Measurements from ENCODE around the gene RPS6KA2. TPM values are rescaled to one million over a fixed set of nuclear protein-coding genes. Genes with fewer than 3 reads are reported as not detected.
"Not testable (repeated sequence)": the region's sequence is repeated elsewhere in the genome, so short reads cannot be mapped to it uniquely, and the experiment has no call there.

The RPS6KA2 gene
- polyA plus RNA-seq, 6 donors from 2014 or later = 2.1 to 5.4 (median 4.6) TPM

DNA sequence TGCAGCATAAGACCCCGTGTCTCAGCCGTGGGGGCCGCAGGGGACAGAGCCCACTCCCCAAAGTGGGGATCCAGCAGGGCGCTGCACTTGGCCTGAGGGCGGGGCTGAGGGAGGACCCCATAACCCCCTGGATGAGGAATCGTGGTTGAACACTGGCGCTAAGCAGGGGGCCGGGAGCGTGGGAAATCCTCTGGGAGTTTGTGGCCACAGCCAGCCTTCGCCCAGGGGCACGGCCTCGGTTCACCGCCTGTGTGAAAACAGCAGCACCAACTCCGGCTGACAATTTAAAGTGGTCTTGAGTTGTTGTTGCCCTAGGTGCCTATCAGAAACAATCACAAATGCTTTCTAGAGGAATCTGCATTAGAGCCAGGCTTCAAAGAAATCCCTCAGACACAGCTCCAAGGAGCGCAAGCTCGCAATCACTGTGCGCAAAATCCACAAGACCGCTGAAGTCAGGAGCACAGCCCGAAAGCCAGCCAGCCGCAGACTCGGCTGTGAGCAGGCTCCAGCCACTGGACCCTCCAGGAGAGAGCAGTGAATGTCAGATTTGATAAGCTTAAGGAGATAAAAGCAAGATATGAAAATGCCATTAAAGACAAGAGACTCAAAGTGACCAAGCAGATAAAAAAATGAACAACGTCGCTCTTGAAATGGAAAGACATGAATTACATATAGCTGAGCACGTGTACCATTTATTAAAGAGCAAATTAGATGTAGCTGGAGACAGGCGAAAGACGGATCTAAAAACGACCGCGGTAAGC is 10.9 kb upstream of the RPS6KA2 start:
- Mint-ChIP-seq H3K4me3 (peak overlapping the region in 3 of 8 donors; percentile 48 to 58 (median 57)), H3K27me3 (peaks cover 47 to 89% (median 70%) of the 10 kb centered on the region in 3 donors), H3K4me1 (peaks cover 19 to 31% (median 21%) of the 10 kb centered on the region in 3 donors), H3K27ac (no peak overlapping the region), H3K36me3 (peaks cover 8 to 27% of the 10 kb centered on the region in 2 donors), H3K9me3 (peaks cover 2 to 13% (median 9%) of the 10 kb centered on the region in 7 donors)
- ATAC-seq (ENCODE audit: low read depth in 2 of 2) = no peak
- DNase-seq = no peak

GRCh38 chr6:166636934-166637333 is 9.9 kb upstream of the RPS6KA2 start:
- DNase-seq (no peak), ATAC-seq (ENCODE audit: low read depth in 2 of 2) (no peak)
- H3K27ac Mint-ChIP-seq = peak overlapping the region in 1 of 6 donors; percentile 53
- no peak overlapping the region for H3K4me3 Mint-ChIP-seq
- H3K9me3 Mint-ChIP-seq = peaks cover 0 to 4% (median 4%) of the 10 kb centered on the region in 7 donors
- peaks cover 19 to 31% (median 21%) of the 10 kb centered on the region in 3 donors for H3K4me1 Mint-ChIP-seq
- H3K36me3 Mint-ChIP-seq = peaks cover under 1 to 19% of the 10 kb centered on the region in 2 donors
- H3K27me3 Mint-ChIP-seq = peaks cover 51 to 90% (median 66%) of the 10 kb centered on the region in 3 donors

DNA sequence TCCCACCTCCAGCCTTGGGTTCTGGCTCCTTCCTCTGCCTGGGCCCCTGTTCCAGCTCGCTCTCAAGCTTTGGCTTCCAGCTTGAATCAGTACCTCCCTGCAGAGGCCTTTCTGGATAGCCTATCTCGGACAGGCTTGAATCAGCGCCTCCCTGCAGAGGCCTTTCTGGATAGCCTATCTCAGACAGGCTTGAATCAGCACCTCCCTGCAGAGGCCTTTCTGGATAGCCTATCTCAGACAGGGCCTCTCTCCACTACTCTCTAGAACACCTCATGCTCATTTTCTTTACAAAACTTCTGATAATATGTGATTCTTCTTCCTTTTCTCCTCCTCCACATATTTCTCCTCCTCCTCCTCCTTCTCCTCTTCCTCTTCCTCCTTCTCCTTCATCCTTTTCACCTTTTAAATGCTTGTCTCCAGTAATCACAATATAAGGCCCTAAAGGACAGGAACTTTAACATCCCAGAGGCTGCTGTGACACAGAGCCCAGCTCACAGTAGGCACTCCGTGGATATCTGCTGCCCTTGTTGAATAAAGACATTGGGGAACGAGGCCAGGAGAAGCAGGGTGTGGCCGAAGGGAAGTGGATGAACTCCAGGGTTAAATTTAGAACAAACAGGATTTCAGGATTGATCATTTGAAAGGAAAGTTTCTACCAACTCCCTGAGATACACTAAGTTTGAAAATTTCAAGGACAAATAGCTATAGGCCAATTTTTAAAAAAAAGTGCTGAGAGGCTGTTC is 9.3 kb upstream of the RPS6KA2 start:
- Mint-ChIP-seq H3K4me1 (peaks cover 19 to 31% (median 21%) of the 10 kb centered on the region in 3 donors), H3K4me3 (no peak overlapping the region), H3K27ac (no peak overlapping the region), H3K9me3 (peaks cover 0 to 4% (median 0%) of the 10 kb centered on the region in 7 donors), H3K27me3 (peaks cover 53 to 90% (median 66%) of the 10 kb centered on the region in 3 donors), H3K36me3 (peaks cover 0 to 19% of the 10 kb centered on the region in 2 donors)
- ATAC-seq (ENCODE audit: low read depth in 2 of 2) = no peak
- no peak for DNase-seq

DNA sequence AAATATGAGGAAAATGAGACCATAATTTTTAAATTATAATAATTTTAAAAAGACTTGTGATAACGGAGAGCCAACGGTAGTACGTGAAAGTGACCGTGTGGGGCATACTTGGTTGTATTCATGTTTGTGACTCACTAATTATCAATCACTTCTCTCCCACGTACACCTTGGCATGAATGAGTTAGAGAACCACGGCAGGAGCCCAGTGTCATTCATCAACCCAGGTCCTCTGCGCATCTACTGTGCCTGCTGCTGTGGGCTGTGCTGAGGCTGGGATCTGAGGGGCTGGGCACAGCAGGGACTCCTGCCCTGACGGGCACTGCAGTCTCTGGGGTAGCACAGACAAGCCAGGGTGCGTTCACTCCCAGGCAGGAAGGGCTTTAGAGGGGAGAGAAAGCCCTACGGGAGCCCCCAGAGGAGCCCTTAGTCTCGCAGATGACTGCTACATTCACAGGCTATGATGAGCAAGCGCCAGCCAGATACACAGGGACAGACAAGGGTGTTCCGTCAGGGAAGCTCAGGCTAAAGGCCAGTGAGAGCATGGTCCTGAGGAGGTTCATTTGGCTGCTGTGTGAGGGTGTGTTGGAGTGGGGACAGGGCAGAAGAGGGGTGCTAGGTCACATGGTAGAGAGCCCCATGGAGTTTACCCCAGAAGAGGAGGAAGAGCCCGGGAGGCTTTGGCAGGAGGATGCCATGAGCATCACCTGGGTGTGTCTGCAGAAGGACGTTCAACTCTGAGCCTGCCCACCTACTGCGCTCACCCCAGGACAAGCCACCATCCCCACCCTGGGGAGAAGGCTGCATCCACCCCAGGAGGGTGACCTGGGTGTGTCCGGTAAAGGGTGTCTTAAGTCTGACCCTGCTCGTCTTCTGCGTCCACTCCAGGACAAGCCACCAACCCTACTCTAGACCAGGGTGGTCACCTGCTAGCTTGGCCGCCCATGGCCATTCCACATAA is 8.2 kb upstream of the RPS6KA2 start:
- Mint-ChIP-seq H3K4me3 (no peak overlapping the region), H3K36me3 (peaks cover 0 to 12% of the 10 kb centered on the region in 2 donors), H3K9me3 (peaks cover 0 to 4% (median 0%) of the 10 kb centered on the region in 7 donors), H3K27ac (no peak overlapping the region), H3K27me3 (peaks cover 48 to 81% (median 67%) of the 10 kb centered on the region in 3 donors), H3K4me1 (peaks cover 15 to 26% (median 17%) of the 10 kb centered on the region in 3 donors)
- ATAC-seq (ENCODE audit: low read depth in 2 of 2) (no peak), DNase-seq (no peak)

DNA sequence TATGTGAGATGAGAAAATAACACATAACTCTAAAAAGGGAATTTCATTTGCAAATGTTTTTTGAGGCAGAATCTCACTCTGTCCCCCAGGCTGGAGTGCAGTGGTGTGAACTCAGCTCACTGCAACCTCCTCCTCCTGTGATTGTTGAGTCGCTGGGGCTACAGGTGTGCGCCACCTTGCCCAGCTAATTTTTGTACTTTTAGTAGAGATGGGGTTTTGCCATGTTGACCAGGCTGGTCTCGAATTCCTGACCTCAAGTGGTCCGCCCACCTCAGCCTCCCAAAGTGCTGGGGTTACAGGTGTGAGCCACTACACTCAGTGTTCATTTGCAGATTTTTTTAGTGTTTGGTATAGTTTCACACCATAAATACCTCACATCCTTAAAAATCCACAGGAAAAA is 7.5 kb upstream of the RPS6KA2 start:
- H3K36me3 Mint-ChIP-seq; H3K9me3 Mint-ChIP-seq; H3K27ac Mint-ChIP-seq; DNase-seq; ATAC-seq (ENCODE audit: low read depth in 2 of 2); H3K4me3 Mint-ChIP-seq: not testable (repeated sequence)
- Mint-ChIP-seq H3K27me3 (peaks cover 47 to 81% (median 65%) of the 10 kb centered on the region in 3 donors), H3K4me1 (peaks cover 12 to 19% (median 15%) of the 10 kb centered on the region in 3 donors)

DNA sequence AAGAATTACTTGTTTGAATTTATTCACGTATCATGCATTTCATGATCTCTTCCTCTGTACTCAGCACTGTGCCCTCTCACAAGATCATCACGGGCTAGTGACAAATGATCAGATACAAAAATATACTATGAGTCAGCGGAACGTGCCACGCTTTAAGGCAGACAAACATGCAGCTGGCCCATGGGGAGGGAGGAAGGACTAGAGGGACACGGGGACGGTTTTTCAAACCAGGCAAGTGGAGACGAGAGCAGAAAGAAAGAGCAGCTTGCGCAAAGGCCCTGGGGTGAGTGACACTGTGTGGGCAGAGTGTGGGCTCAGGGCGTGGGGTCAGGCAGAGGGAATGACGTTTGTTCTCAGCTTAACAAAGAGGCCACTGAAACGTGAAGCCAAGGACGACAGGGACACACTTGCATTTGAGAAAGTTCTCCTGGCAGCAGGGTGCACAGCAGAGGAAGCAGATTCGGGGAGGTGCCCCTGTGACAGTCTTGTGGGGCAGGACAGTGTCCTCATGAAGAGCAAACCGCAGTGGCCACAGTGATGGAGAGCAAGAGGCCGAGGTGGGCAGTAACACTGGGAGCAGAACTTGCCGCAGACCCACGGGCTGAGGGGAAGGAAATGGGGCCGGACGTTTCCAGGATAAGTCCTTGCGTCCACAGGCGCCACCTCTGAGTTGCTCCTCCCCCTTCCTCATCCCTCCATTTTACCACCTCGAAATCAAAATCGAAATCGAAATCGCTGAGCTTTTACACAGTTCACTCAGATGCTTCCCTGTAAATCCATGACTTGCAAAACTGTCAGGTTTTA is 6.9 kb upstream of the RPS6KA2 start:
- ATAC-seq (ENCODE audit: low read depth in 2 of 2) = no peak
- DNase-seq = no peak
- H3K27me3 Mint-ChIP-seq = peaks cover 44 to 79% (median 62%) of the 10 kb centered on the region in 3 donors
- H3K9me3 Mint-ChIP-seq = peaks cover 0 to 4% (median 0%) of the 10 kb centered on the region in 7 donors
- H3K27ac Mint-ChIP-seq = no peak overlapping the region
- H3K36me3 Mint-ChIP-seq = peaks cover 0 to 10% of the 10 kb centered on the region in 2 donors
- H3K4me1 Mint-ChIP-seq = peaks cover 10 to 15% (median 10%) of the 10 kb centered on the region in 3 donors
- H3K4me3 Mint-ChIP-seq = no peak overlapping the region

DNA sequence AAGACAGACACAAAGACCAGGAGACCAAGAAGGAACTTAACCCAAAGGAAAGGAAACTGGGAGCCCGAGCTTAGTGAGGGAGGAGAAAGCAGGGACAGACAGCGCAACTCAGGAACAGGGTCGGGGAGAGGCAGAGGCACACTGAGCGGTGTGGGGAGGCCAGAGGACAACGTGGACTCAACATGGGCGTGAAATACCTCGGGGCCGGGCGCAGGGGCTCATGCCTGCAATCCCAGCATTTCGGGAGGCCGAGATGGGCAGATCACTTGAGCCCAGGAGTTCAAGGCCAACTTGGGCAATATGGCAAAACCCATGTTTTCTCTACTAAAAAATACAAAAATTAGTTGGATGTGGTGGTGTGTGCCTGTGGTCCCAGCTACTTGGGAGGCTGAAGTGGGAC is 5.7 kb upstream of the RPS6KA2 start:
- DNase-seq (no peak), ATAC-seq (ENCODE audit: low read depth in 2 of 2) (no peak)
- Mint-ChIP-seq H3K4me3 (peak overlapping the region in 1 of 8 donors; percentile 2), H3K36me3 (peaks cover 0 to 10% of the 10 kb centered on the region in 2 donors), H3K27me3 (peaks cover 33 to 68% (median 61%) of the 10 kb centered on the region in 3 donors), H3K9me3 (peaks cover 0 to 4% (median 0%) of the 10 kb centered on the region in 7 donors), H3K4me1 (peaks cover 10 to 16% (median 11%) of the 10 kb centered on the region in 3 donors), H3K27ac (no peak overlapping the region)

- ATAC-seq (ENCODE audit: low read depth in 2 of 2) = no peak
- Mint-ChIP-seq H3K4me3 (peak overlapping the region in 1 of 8 donors; percentile 10), H3K27ac (no peak overlapping the region), H3K4me1 (peaks cover 12 to 25% (median 19%) of the 10 kb centered on the region in 3 donors), H3K9me3 (peaks cover 0 to 4% (median 0%) of the 10 kb centered on the region in 7 donors), H3K27me3 (peaks cover 22 to 46% (median 43%) of the 10 kb centered on the region in 3 donors), H3K36me3 (peaks cover 0 to 10% of the 10 kb centered on the region in 2 donors)
- no peak for DNase-seq
Observed at GRCh38 chr6:166630462-166630861, 3.4 kb upstream of the RPS6KA2 start.

DNA sequence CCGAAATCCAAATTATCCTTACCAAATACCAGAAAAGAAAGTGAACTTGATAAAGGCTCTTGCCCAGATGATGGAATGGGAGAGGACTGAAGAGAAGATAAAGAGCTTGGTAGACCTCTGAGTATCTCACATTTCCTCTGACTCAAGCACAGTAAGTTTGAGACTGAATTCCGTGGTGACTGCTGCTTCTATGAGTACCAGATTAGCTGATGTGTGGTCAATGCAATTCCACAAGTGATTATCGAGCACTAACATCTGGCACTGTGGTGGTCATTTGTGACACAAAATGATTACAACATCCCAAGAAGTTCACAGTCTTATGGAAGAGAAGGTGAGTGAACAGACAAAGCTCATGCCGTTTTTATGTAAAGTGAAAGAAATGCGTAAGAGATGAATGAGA is 2.6 kb upstream of the RPS6KA2 start:
- H3K27me3 Mint-ChIP-seq = peaks cover 22 to 41% (median 38%) of the 10 kb centered on the region in 3 donors
- H3K36me3 Mint-ChIP-seq = peaks cover 0 to 10% of the 10 kb centered on the region in 2 donors
- ATAC-seq (ENCODE audit: low read depth in 2 of 2) = no peak
- no peak for DNase-seq
- H3K4me3 Mint-ChIP-seq = peak overlapping the region in 1 of 8 donors; percentile 97
- H3K9me3 Mint-ChIP-seq = peaks cover 0 to 4% (median 0%) of the 10 kb centered on the region in 7 donors
- H3K4me1 Mint-ChIP-seq = peaks cover 16 to 25% (median 19%) of the 10 kb centered on the region in 3 donors
- H3K27ac Mint-ChIP-seq = no peak overlapping the region

DNA sequence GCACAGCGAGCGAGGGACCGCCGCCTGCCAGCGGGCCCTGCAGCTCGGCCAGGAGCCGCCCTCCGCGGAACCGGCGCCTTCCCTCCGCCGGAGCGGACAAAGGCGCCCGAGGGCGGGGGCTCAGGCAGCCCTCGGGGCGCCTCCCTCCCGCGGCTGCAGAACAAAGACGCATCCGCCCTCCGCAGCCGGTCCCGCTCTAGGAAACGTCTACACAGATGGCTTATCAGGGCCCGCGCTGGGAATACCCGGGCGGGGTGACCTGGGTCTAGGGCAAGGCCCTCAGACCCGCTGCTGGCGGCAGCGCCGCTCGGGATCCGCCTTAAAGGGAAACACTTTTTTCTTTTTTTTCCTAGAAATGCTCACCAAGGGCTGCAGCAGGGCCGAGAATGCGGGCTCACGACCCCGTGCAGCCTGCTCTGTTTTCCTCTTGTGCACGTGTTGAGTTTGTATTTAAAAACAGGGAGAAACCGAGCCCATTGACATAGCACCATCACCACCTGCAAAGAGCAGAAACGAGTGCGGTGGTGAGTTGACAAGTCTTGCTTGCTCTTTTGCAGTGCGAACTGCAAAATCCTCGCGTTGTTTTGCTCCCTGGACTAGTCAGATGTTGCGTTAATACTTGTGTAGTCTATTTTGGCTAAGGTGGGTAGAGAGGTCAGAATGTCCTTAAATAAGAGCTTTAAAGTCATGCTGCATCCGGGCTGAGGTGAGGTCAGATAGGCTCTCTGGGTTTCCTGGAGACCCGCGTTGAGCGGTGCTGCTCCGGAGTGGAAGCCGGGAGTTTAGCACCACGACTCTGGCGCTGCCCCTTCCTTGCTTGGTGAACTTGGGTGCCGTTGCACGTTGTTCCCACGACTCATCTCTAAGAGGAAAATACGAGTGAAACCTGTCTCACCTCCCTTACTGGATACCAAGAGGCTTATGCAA is 1.1 kb upstream of the RPS6KA2 start:
- H3K4me1 Mint-ChIP-seq = peaks cover 16 to 30% (median 19%) of the 10 kb centered on the region in 3 donors
- H3K27ac Mint-ChIP-seq = peak overlapping the region in 5 of 6 donors; percentile 79 to 96 (median 95)
- DNase-seq (no peak), ATAC-seq (ENCODE audit: low read depth in 2 of 2) (peak; percentile 29 to 31)
- H3K27me3 Mint-ChIP-seq = peaks cover 17 to 30% (median 29%) of the 10 kb centered on the region in 3 donors
- peak overlapping the region; percentile 91 to 98 (median 96) for H3K4me3 Mint-ChIP-seq
- peaks cover 0 to 2% (median 0%) of the 10 kb centered on the region in 7 donors for H3K9me3 Mint-ChIP-seq
- H3K36me3 Mint-ChIP-seq = no peaks in the 10 kb centered on the region

Measured in naive B cell (primary cell).